OCI-LY7 (cell line): ENCODE measurements around the gene CRIP1. TPM values are rescaled to one million over a fixed set of nuclear protein-coding genes. Genes with fewer than 3 reads are reported as not detected.

ENCODE experiments used
- BruUV-seq: library from RNA; stranded (reverse); fragments of 400-500 nt; replicated peaks from 2 replicates; lab custom pipeline; 2021; lab: Mats Ljungman, UMichigan
- CTCF ChIA-PET: fragments of 300-600 bp; sonication (Branson Sonifier 250); formaldehyde crosslinking; loops from one replicate; lab custom pipeline; 2022; ENCODE audit warnings: antibody characterized with exemption; ENCODE audit not compliant: unreplicated experiment; lab: Charles Lee
- POLR2A ChIA-PET: fragments of 300-600 bp; sonication (Branson Sonifier 250); formaldehyde crosslinking; loops from one replicate; lab custom pipeline; 2022; ENCODE audit warnings: antibody characterized with exemption; lab: Charles Lee
- DNase-seq: peaks from one replicate; pipeline ENCODE4 v3.0.0-alpha.2; 2015; ENCODE audit warnings: low spot score
- H2AFZ ChIP-seq: fragments of 200-600 bp; sonication (generic), shearing (Covaris generic); 2 replicates; pipeline ENCODE4 v1.6.1; 2014; ENCODE audit warnings: mild to moderate bottlenecking, antibody characterized with exemption, low read length, moderate library complexity
- H3K27ac ChIP-seq: fragments of 200-600 bp; sonication (generic); 2 replicates; pipeline ENCODE4 v1.5.1; 2014; ENCODE audit warnings: mixed run types, low read depth, mild to moderate bottlenecking, moderate library complexity, low read length, inconsistent platforms; ENCODE audit not compliant: poor library complexity, severe bottlenecking
- H3K36me3 ChIP-seq: fragments of 200-600 bp; sonication (generic); 2 replicates; pipeline ENCODE4 v1.6.1; 2014; ENCODE audit warnings: mild to moderate bottlenecking, antibody characterized with exemption, low read length, moderate library complexity, mixed read lengths; ENCODE audit not compliant: insufficient read depth
- H3K4me1 ChIP-seq: fragments of 200-600 bp; sonication (generic); 2 replicates; pipeline ENCODE4 v1.5.1; 2014; ENCODE audit warnings: mild to moderate bottlenecking, low read length; ENCODE audit not compliant: insufficient read depth, poor library complexity, severe bottlenecking
- H3K4me2 ChIP-seq: fragments of 200-600 bp; sonication (generic); 2 replicates; pipeline ENCODE4 v1.6.1; 2014; ENCODE audit warnings: mild to moderate bottlenecking, low read length
- H3K4me3 ChIP-seq: fragments of 200-600 bp; sonication (generic); 2 replicates; pipeline ENCODE4 v1.5.1; 2014; ENCODE audit warnings: mild to moderate bottlenecking, low read depth, low read length; ENCODE audit not compliant: poor library complexity, severe bottlenecking
- H3K79me2 ChIP-seq: fragments of 200-600 bp; sonication (generic); 2 replicates; pipeline ENCODE4 v1.6.1; 2016; ENCODE audit warnings: low read depth, mild to moderate bottlenecking, low read length, moderate library complexity, mixed read lengths; ENCODE audit not compliant: insufficient read depth
- H3K9me2 ChIP-seq: fragments of 200-600 bp; sonication (generic); 2 replicates; pipeline ENCODE4 v1.6.1; 2016; ENCODE audit warnings: mild to moderate bottlenecking, low read length, mixed read lengths; ENCODE audit not compliant: insufficient read depth
- H3K9me3 ChIP-seq: fragments of 200-600 bp; sonication (generic); 2 replicates; pipeline ENCODE4 v1.6.1; 2014; ENCODE audit warnings: mild to moderate bottlenecking, mixed run types, low read length, mixed read lengths
- H4K20me1 ChIP-seq: fragments of 200-600 bp; sonication (generic); 2 replicates; pipeline ENCODE4 v1.6.1; 2014; ENCODE audit warnings: mild to moderate bottlenecking, antibody characterized with exemption, low read length, moderate library complexity, mixed read lengths; ENCODE audit not compliant: insufficient read depth
- CTCF ChIP-seq: fragments of 200-600 bp; sonication (generic); conservative IDR thresholded peaks from 2 replicates; pipeline ENCODE4 v1.5.1; 2014; ENCODE audit warnings: mild to moderate bottlenecking, antibody characterized with exemption, low read length, moderate library complexity, mixed read lengths
- EZH2phosphoT487 ChIP-seq: fragments of 200-600 bp; sonication (generic); IDR thresholded peaks from 2 replicates; pipeline ENCODE4 v1.6.1; 2018; ENCODE audit warnings: low read depth, borderline replicate concordance, mild to moderate bottlenecking, mixed run types, antibody characterized with exemption, low read length, moderate library complexity, mixed read lengths
- intact Hi-C: fragments of 100-400 bp; cut with micrococcal nuclease; formaldehyde crosslinking; loops from one replicate; pipeline ENCODE4 v1.10.0; 2022; ENCODE audit not compliant: unreplicated experiment
- total RNA-seq, 2 experiments: library from RNA; depleted of rRNA in 1 of 2; stranded (reverse); fragments of >200 nt in 1 of 2; shearing (Covaris generic) in 1 of 2; gene quantifications; 2 replicates each; pipeline ENCODE4 v1.2.3, GENCODE V29; 2014 to 2022

The CRIP1 gene
- total RNA-seq, 2 experiments from 2014 or later = 4.6 TPM; not detected in 1

- Histone ChIP-seq H3K79me2 (no peaks in the 10 kb centered on the region), H3K9me3 (no peaks in the 10 kb centered on the region), H3K9me2 (no peaks in the 10 kb centered on the region), H3K4me1 (no peaks in the 10 kb centered on the region), H3K27ac (no peak overlapping the region), H2AFZ (no peak overlapping the region), H4K20me1 (no peaks in the 10 kb centered on the region), H3K4me3 (no peak overlapping the region), H3K36me3 (peaks cover 57% of the 10 kb centered on the region), H3K4me2 (no peak overlapping the region)
- TF ChIP-seq EZH2phosphoT487 (no peak), CTCF (no peak)
- POLR2A ChIA-PET = no interaction called here
- DNase-seq = no peak
- CTCF ChIA-PET = no interaction called here
- intact Hi-C loops = no loop called here
- no TSS peak for BruUV-seq
Measured at GRCh38 chr14:105450864-105451720, 35.6 kb upstream of the CRIP1 start.

GRCh38 chr14:105452963-105453362 lies 33.7 kb upstream of the CRIP1 start:
- intact Hi-C loops = no loop called here
- no peaks in the 10 kb centered on the region for H4K20me1 ChIP-seq
- no peak overlapping the region for H2AFZ ChIP-seq
- H3K36me3 ChIP-seq = peaks cover 67% of the 10 kb centered on the region
- POLR2A ChIA-PET = no interaction called here
- H3K4me3 ChIP-seq = no peak overlapping the region
- H3K27ac ChIP-seq = no peak overlapping the region
- no peaks in the 10 kb centered on the region for H3K9me2 ChIP-seq
- TF ChIP-seq EZH2phosphoT487 (no peak), CTCF (no peak)
- H3K4me1 ChIP-seq = no peaks in the 10 kb centered on the region
- no peaks in the 10 kb centered on the region for H3K9me3 ChIP-seq
- H3K79me2 ChIP-seq = no peaks in the 10 kb centered on the region
- BruUV-seq = no TSS peak
- CTCF ChIA-PET = no interaction called here
- no peak overlapping the region for H3K4me2 ChIP-seq
- no peak for DNase-seq

GRCh38 chr14:105453847-105454246 lies 32.8 kb upstream of the CRIP1 start:
- Histone ChIP-seq H3K36me3 (peaks cover 67% of the 10 kb centered on the region), H4K20me1 (no peaks in the 10 kb centered on the region), H3K4me1 (no peaks in the 10 kb centered on the region), H3K9me2 (no peaks in the 10 kb centered on the region), H3K4me3 (no peak overlapping the region), H3K27ac (no peak overlapping the region), H3K9me3 (no peaks in the 10 kb centered on the region), H3K4me2 (no peak overlapping the region), H3K79me2 (no peaks in the 10 kb centered on the region), H2AFZ (no peak overlapping the region)
- intact Hi-C loops = no loop called here
- DNase-seq = no peak
- BruUV-seq = no TSS peak
- CTCF ChIA-PET = no interaction called here
- TF ChIP-seq EZH2phosphoT487 = no peak
- TF ChIP-seq CTCF = no peak
- POLR2A ChIA-PET = no interaction called here
